Measurements from ENCODE around the gene YOD1. TPM values are rescaled to one million over a fixed set of nuclear protein-coding genes. Genes with fewer than 3 reads are reported as not detected.

The YOD1 gene
- total and polyA plus RNA-seq, 2 donors (not counting 3 experiments of a cell fraction or from before 2014, with no cell fraction given) = 1.2 to 5.9 TPM

DNA sequence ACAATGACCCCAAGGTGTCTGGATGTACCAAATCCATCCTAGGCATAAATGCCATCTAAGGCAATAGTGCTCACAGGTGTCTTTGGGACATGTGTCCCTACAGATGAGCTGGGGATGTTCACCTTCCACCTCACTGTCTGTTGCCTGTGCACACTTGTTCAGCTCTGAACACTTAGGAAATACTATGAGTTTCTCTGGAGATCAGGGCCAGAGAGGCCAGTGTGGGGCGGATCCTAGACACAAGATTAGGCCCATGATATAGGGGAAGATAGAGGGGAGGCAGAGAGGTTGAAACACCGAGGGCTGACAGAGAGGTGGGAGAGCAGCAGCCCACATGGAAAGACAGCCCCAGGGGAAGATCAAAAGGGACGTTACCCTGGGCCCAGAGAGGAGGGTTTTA is 44.1 kb downstream of the YOD1 start:
- Histone ChIP-seq H3K27me3 (ENCODE audit: control insufficient read depth in 2 of 2, insufficient read depth in 2 of 2, low read length in 2 of 2) (peaks cover 4 to 5% of the 10 kb centered on the region in 2 experiments), H3K9ac (replicated peaks; ENCODE audit: extremely low read depth, insufficient read depth, low read length) (no peak overlapping the region), H3K4me2 (ENCODE audit: insufficient read depth, low read length) (no peak overlapping the region), H3K4me1 (ENCODE audit: control insufficient read depth, extremely low read depth, insufficient read depth, low read length) (no peaks in the 10 kb centered on the region), H4K20me1 (replicated peaks; ENCODE audit: control insufficient read depth, extremely low read depth, insufficient read depth, low read length) (no peaks in the 10 kb centered on the region), H3K9me3 (replicated peaks; ENCODE audit: control insufficient read depth, insufficient read depth, low read length) (no peaks in the 10 kb centered on the region), H3K9me1 (replicated peaks; ENCODE audit: control insufficient read depth, extremely low read depth, insufficient read depth, low read length) (no peaks in the 10 kb centered on the region), H3K36me3 (ENCODE audit: control insufficient read depth in 2 of 2, extremely low read depth in 1 of 2, insufficient read depth in 2 of 2, low read length in 2 of 2) (no peaks in the 10 kb centered on the region), H3K4me3 (replicated peaks in 1 of 3; ENCODE audit: insufficient read depth in 1 of 3, low read depth in 1 of 3, low read length in 3 of 3) (no peak overlapping the region), H3K27ac (ENCODE audit: insufficient read depth, low read depth, low read length) (no peak overlapping the region), H2AFZ (ENCODE audit: low read depth, low read length) (no peak overlapping the region), H3K79me2 (ENCODE audit: control insufficient read depth, insufficient read depth, low read length) (no peaks in the 10 kb centered on the region)
- DNase-seq (ENCODE audit: low read depth, low spot score) (no peak), FAIRE-seq (no peak)
- dilution Hi-C loops (cut with MboI; ENCODE audit: extremely low pct_ligation_motif_present, low sequenced_read_pairs) (no loop called here), intact Hi-C loops (cut with micrococcal nuclease) (no loop called here)
- ChIA-PET CTCF (interaction anchor here (1.1 kb wide), 1 partner anchor 17 kb away, joined by 3 read pairs; no protein-coding TSS in a partner anchor), POLR2A (no interaction called here)
- BruUV-seq (replicated peaks) = no TSS peak
- TF ChIP-seq EZH2 (IDR thresholded peaks at IDR 0.05; ENCODE audit: borderline replicate concordance, low read depth, low read length, severe bottlenecking) (no peak), POLR2AphosphoS5 (IDR thresholded peaks at IDR 0.05; ENCODE audit: insufficient read depth, low read depth, low read length) (no peak), MYC (IDR thresholded peaks at IDR 0.05; ENCODE audit: low read depth, low read length) (no peak), GATA2 (IDR thresholded peaks at IDR 0.05; ENCODE audit: insufficient read depth, insufficient read length, low read depth, low read length) (no peak), JUN (IDR thresholded peaks at IDR 0.05; ENCODE audit: borderline replicate concordance, insufficient read depth, insufficient read length, low read depth) (no peak), FOS (IDR thresholded peaks at IDR 0.05; ENCODE audit: borderline replicate concordance, insufficient read depth, low read length) (no peak), POLR2A (IDR thresholded peaks at IDR 0.05; ENCODE audit: low read depth, low read length) (no peak)
- TF ChIP-seq, protein P1, sequence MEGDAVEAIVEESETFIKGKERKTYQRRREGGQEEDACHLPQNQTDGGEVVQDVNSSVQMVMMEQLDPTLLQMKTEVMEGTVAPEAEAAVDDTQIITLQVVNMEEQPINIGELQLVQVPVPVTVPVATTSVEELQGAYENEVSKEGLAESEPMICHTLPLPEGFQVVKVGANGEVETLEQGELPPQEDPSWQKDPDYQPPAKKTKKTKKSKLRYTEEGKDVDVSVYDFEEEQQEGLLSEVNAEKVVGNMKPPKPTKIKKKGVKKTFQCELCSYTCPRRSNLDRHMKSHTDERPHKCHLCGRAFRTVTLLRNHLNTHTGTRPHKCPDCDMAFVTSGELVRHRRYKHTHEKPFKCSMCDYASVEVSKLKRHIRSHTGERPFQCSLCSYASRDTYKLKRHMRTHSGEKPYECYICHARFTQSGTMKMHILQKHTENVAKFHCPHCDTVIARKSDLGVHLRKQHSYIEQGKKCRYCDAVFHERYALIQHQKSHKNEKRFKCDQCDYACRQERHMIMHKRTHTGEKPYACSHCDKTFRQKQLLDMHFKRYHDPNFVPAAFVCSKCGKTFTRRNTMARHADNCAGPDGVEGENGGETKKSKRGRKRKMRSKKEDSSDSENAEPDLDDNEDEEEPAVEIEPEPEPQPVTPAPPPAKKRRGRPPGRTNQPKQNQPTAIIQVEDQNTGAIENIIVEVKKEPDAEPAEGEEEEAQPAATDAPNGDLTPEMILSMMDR (IDR thresholded peaks at IDR 0.05; ENCODE audit: extremely low read depth in 1 of 2, insufficient read depth in 1 of 2, low read depth in 1 of 2, low read length in 2 of 2) = no peak
- TF ChIP-seq, protein P2, sequence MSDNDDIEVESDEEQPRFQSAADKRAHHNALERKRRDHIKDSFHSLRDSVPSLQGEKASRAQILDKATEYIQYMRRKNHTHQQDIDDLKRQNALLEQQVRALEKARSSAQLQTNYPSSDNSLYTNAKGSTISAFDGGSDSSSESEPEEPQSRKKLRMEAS (IDR thresholded peaks at IDR 0.05; ENCODE audit: insufficient read depth, insufficient read length) = no peak
